PC-3 (cell line): Measurements from ENCODE around the gene TRAF5. TPM values are rescaled to one million over a fixed set of nuclear protein-coding genes. Genes with fewer than 3 reads are reported as not detected.

Experiments
- total RNA-seq: library from RNA; depleted of rRNA; stranded (reverse); fragments of >200 nt; gene quantifications from 2 replicates; pipeline ENCODE4 v1.2.3, GENCODE V29; 2014; rRNA removed

The TRAF5 gene
- total RNA-seq, 1 experiment from 2014 or later: 12.2 TPM

Other genes with a start within 250 kb of the TRAF5 start
- gene KCNH1, start 192.7 kb upstream of the TRAF5 start, total RNA-seq: not detected in 2 replicates
- 12.7 and 20.4 TPM in 2 replicates for gene RCOR3, start 67.5 kb upstream of the TRAF5 start, total RNA-seq
- gene RD3, start 165.3 kb downstream of the TRAF5 start, total RNA-seq: not detected in 2 replicates